Activated CD4-positive, alpha-beta T cell treated with anti-CD3 and anti-CD28 coated beads, Interleukin-2, amount 50 U/mL, for 48 hours (primary cell): ENCODE measurements around the gene TCEANC2.
"Not testable (repeated sequence)": the region's sequence is repeated elsewhere in the genome, so short reads cannot be mapped to it uniquely, and the experiment has no call there.

Experiments used
- DNase-seq, 2 experiments: peaks; one replicate each; pipeline ENCODE4 v3.0.0-alpha.2; 2020

Gene TCEANC2

DNA sequence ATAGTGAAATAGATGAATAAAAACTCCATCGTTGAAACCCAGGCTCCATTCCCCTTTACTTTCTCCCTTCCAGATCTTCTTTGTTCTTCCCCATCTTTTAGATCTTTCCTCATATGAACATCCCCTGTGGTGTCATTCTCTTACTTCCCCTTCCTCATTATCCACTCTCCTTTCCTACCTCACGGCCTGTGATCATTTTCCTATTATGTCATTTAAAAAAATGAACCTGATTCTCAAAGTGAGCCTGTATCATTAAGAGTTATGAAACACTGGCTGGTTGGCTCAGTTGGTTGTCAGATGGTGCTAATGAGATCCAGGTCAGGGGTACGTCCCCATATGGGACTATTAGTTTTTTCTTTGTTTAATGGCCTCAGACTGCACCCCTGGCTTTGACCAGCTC is 38.3 kb downstream of the TCEANC2 start:
- DNase-seq, result no peak

- no peak for DNase-seq
Measured at GRCh38 chr1:54094001-54094729, 40.8 kb downstream of the TCEANC2 start.

GRCh38 chr1:54094730-54095105 is 41.3 kb downstream of the TCEANC2 start:
- not testable (repeated sequence) for DNase-seq

GRCh38 chr1:54095546-54096226 is 42.3 kb downstream of the TCEANC2 start:
- DNase-seq, result no peak

GRCh38 chr1:54096227-54096876 is 42.9 kb downstream of the TCEANC2 start:
- no peak for DNase-seq

DNA sequence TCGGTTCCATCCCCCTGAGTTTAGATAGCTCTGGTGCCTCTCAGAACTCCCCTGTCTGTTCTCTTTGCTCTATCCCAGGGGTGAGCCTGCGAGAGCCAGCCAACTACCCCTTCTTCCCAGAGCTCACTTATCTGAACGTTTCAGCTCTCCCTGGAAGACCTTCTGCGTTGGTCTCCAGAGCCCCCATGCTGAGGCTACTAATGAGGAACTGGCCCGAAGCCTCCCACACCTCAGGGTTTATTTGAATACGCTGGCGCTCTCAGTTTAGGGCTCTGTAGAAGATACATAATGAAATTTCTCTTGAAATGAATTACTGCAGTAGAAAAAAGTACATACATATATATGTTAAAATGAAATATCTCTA is 43.5 kb downstream of the TCEANC2 start:
- no peak for DNase-seq

GRCh38 chr1:54099061-54099610 is 45.7 kb downstream of the TCEANC2 start:
- DNase-seq, result no peak

DNA sequence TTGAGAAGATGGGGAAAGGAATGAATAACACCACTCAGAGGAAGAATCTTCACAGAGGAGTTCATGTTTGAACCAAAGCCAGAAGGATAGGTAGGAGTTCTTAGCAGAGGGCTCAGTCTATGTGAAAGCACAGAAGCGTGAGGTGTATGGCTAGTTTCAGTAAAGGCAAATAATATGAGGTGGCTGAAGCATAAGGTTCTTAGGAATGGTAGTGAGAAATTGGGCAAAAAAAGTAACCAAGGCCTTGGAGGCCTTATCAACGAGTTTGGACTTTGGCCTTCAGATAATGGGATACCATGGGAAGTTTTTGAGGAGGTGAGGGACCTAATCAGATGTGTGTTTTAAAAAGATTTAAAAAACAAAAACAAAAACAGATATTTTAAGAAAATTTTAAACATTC is 47.1 kb downstream of the TCEANC2 start:
- no peak for DNase-seq

- DNase-seq, result no peak
Measured at GRCh38 chr1:54103414-54103813, 50.0 kb downstream of the TCEANC2 start.

GRCh38 chr1:54104613-54105012 is 51.2 kb downstream of the TCEANC2 start:
- DNase-seq, result not testable (repeated sequence)

DNA sequence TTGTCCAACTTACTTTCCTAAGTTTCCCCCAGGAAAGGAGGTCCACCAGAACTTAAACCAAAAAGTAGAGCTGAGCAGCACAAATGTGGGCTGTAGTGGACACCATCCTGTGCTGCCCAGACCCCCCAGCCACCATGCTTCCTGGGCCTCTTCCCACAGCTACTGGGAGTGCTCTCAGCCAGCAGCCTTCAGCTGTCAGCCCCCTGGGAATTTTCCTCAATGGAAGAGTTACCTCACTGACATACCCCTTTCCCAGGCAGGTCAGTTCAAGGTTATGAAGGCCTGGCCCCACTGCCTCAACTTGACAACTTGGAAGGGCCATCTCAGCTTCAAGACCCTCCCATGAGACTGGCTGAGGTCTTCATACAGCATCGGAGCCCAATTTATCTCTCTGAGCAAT is 51.7 kb downstream of the TCEANC2 start:
- DNase-seq, result no peak

GRCh38 chr1:54105736-54106269 is 52.4 kb downstream of the TCEANC2 start:
- DNase-seq, result no peak

DNA sequence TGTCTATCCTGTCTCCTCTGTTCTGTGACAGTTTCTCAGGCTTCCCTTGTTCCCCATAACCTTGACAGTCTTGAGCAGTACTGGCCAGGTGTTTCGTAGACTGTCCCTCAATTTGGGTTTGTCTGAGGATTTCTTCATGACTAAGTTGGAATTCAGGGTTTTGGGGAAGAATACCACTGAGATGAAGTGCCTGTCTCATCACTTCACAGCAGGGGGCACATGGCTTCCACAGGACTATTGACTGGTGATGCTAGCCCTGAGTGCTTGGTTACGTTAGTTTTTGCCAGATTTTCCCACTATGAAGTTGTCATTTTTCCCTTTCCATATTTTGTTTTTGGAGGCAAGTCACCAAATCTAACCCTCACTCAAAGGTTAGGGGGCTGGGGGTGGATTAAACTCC is 53.7 kb downstream of the TCEANC2 start:
- DNase-seq, result no peak

GRCh38 chr1:54108156-54108555 is 54.7 kb downstream of the TCEANC2 start:
- no peak for DNase-seq

- no peak for DNase-seq
Measured at GRCh38 chr1:54109129-54110090, 56.0 kb downstream of the TCEANC2 start.

- no peak for DNase-seq
Measured at GRCh38 chr1:54110996-54111395, 57.6 kb downstream of the TCEANC2 start.

DNA sequence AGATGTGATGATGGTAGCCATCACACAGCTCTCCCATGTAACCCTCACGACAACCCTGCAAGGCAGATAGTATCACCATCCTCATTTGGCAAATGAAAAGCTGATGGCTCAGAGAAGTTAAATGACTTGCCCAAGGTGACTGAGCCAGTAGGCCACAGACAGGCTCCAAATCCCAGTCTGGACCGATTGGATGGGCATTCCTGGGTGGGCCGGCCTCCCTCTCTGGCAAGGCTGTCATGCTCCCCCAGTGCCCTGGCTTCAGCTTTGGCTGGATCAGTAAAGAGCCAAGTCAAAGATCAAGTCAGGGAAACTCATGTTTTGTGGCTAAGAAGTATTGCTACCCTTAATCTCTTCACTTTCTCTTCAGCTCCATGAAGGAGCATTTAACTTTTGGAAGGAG is 58.2 kb downstream of the TCEANC2 start:
- DNase-seq, result no peak

DNA sequence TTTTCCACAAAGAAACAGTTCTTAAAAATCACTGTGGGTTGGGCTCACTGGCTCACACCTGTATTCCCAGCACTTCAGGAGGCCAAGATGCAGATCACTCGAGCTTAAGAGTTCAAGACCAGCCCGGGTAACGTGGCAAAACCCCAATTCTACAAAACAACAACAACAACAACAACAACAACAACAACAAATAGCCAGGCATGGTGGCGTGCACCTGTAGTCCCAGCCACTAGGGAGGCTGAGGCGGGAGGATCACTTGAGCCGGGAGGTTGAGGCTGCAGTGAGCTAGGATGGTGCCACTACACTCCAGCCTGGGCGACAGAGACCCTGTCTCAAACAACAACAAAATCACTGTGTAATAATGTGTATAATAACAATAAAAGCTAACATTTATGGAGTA is 58.6 kb downstream of the TCEANC2 start:
- no peak for DNase-seq

- no peak for DNase-seq
Measured at GRCh38 chr1:54112705-54113368, 59.4 kb downstream of the TCEANC2 start.

GRCh38 chr1:54114001-54114400 is 60.6 kb downstream of the TCEANC2 start:
- DNase-seq, result no peak

DNA sequence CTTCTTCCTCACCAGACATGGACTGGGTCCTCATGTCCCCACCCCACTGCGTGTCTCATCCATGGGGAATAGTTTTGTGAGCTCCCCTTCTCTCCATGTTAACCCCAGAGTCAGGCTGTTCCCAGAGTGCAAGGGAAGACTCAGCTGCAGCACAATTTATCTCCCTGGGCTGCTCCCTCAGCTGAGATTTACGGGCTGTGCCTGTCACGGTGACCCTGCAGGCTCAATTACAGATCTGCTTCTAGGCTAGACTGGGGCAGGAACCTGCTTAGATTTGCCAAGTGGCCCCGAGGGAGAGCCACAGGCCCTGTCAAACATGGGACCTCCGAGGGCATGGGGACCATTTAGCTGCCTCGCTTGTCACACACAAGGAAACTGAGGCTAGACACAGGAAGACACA is 61.5 kb downstream of the TCEANC2 start:
- no peak for DNase-seq

- no peak for DNase-seq
Measured at GRCh38 chr1:54115520-54115919, 62.1 kb downstream of the TCEANC2 start.
